Liver (tissue), 9 donors: Measurements from ENCODE around the gene OGG1. TPM values are rescaled to one million over a fixed set of nuclear protein-coding genes. Genes with fewer than 3 reads are reported as not detected.

Experiments
- DNase-seq: peaks from one replicate; pipeline ENCODE4 v3.0.0-alpha.2; 2017; ENCODE audit warnings: low spot score
- H3K27ac ChIP-seq, 2 donors: one replicate each; pipeline ENCODE4 v1.7.0; 2013; ENCODE audit warnings: inconsistent platforms in 2 of 2, low read length in 2 of 2, control low read depth in 1 of 2, low read depth in 1 of 2, mild to moderate bottlenecking in 1 of 2
- H3K27me3 ChIP-seq, 4 donors: one replicate each; pipeline versions ENCODE4 v1.6.1 to v1.7.0; 2013; ENCODE audit warnings: low read length in 3 of 4, inconsistent platforms in 1 of 4, mild to moderate bottlenecking in 1 of 4, moderate library complexity in 1 of 4; ENCODE audit not compliant: control insufficient read depth in 4 of 4, insufficient read depth in 4 of 4
- H3K36me3 ChIP-seq, 4 donors: one replicate each; pipeline versions ENCODE4 v1.6.1 to v1.7.0; 2013; ENCODE audit warnings: low read length in 3 of 4, mild to moderate bottlenecking in 3 of 4, low read depth in 1 of 4, moderate library complexity in 1 of 4; ENCODE audit not compliant: control insufficient read depth in 4 of 4, insufficient read depth in 3 of 4
- H3K4me1 ChIP-seq, 4 donors: one replicate each; pipeline versions ENCODE4 v1.6.1 to v1.7.0; 2013; ENCODE audit warnings: low read length in 3 of 4, mild to moderate bottlenecking in 3 of 4, moderate library complexity in 1 of 4; ENCODE audit not compliant: control insufficient read depth in 4 of 4, insufficient read depth in 4 of 4
- H3K4me3 ChIP-seq, 3 donors: one replicate each; pipeline versions ENCODE4 v1.6.1 to v1.7.0; 2013; ENCODE audit warnings: low read length in 3 of 3, control low read depth in 1 of 3, low read depth in 1 of 3, mild to moderate bottlenecking in 1 of 3
- H3K9ac ChIP-seq, 2 donors: one replicate each; pipeline ENCODE4 v1.7.0; 2013; ENCODE audit warnings: low read length in 2 of 2, mild to moderate bottlenecking in 2 of 2, moderate library complexity in 2 of 2, control low read depth in 1 of 2, low read depth in 1 of 2
- H3K9me3 ChIP-seq, 4 donors: one replicate each; pipeline versions ENCODE4 v1.6.1 to v1.7.0; 2013; ENCODE audit warnings: low read length in 3 of 4; ENCODE audit not compliant: control insufficient read depth in 4 of 4
- EGR1 ChIP-seq, 2 donors: IDR thresholded peaks; 2 replicates each; pipeline ENCODE4 v1.6.1; 2016 to 2018; ENCODE audit warnings: antibody characterized with exemption in 2 of 2, low read depth in 2 of 2
- FOXA1 ChIP-seq: IDR thresholded peaks from 2 replicates; pipeline ENCODE4 v1.6.1; 2016; ENCODE audit warnings: antibody characterized with exemption
- FOXA2 ChIP-seq: IDR thresholded peaks from 2 replicates; pipeline ENCODE4 v1.6.1; 2016; ENCODE audit warnings: antibody characterized with exemption
- GABPA ChIP-seq, 2 donors: IDR thresholded peaks in 1 of 2; conservative IDR thresholded peaks in 1 of 2; 2 replicates each; pipeline ENCODE4 v1.6.1; 2016; ENCODE audit warnings: antibody characterized with exemption in 2 of 2, mild to moderate bottlenecking in 1 of 2, moderate library complexity in 1 of 2
- HNF4A ChIP-seq, 2 donors: conservative IDR thresholded peaks; 2 replicates each; pipeline ENCODE4 v1.6.1; 2016; ENCODE audit warnings: antibody characterized with exemption in 2 of 2, mild to moderate bottlenecking in 2 of 2
- JUND ChIP-seq, 2 donors: IDR thresholded peaks; 2 replicates each; pipeline ENCODE4 v1.6.1; 2016; ENCODE audit warnings: antibody characterized with exemption in 2 of 2
- NR2F2 ChIP-seq: IDR thresholded peaks from 2 replicates; pipeline ENCODE4 v1.6.1; 2016; ENCODE audit warnings: antibody characterized with exemption
- RAD21 ChIP-seq, 2 donors: IDR thresholded peaks; 2 replicates each; pipeline ENCODE4 v1.6.1; 2016; ENCODE audit warnings: antibody characterized with exemption in 2 of 2, mild to moderate bottlenecking in 2 of 2
- RXRA ChIP-seq, 2 donors: IDR thresholded peaks; 2 replicates each; pipeline ENCODE4 v1.6.1; 2017 to 2018; ENCODE audit warnings: antibody characterized with exemption in 2 of 2, mild to moderate bottlenecking in 1 of 2
- SP1 ChIP-seq: IDR thresholded peaks from 2 replicates; pipeline ENCODE4 v1.6.1; 2018; ENCODE audit warnings: antibody characterized with exemption, mild to moderate bottlenecking
- TAF1 ChIP-seq: conservative IDR thresholded peaks from 2 replicates; pipeline ENCODE4 v1.6.1; 2016; ENCODE audit warnings: antibody characterized with exemption, mild to moderate bottlenecking
- YY1 ChIP-seq: IDR thresholded peaks from 2 replicates; pipeline ENCODE4 v1.6.1; 2016; ENCODE audit warnings: antibody characterized with exemption, mild to moderate bottlenecking
- WGBS: extraction: QIAGEN DNeasy Blood & Tissue Kit; methylation state at CpG from one replicate; pipeline ENCODE4 v1.1.7; 2013; 5-methylcytosine and 5-hydroxymethylcytosine counted together
- polyA plus RNA-seq, 2 donors: library from polyadenylated mRNA; stranded (reverse) in 1 of 2; unstranded in 1 of 2; fragments of 200-250 nt in 1 of 2; fragments of >200 nt in 1 of 2; fragmentation: Nextera tagmentation in 1 of 2; extraction: Ambion mirVana in 1 of 2; gene quantifications; one replicate each; pipeline versions ENCODE4 v1.2.1 to v1.2.3, GENCODE V29; 2013 to 2015
- total RNA-seq, 2 donors: library from RNA; depleted of rRNA; stranded (reverse); fragments of >200 nt; gene quantifications; one replicate each; pipeline ENCODE4 v1.2.3, GENCODE V29; 2014
- TF ChIP-seq, protein P1 (sequence below): IDR thresholded peaks from 2 replicates; pipeline ENCODE4 v1.6.1; 2016; ENCODE audit warnings: antibody characterized with exemption, mild to moderate bottlenecking
- TF ChIP-seq, protein P2 (sequence below): IDR thresholded peaks from 2 replicates; pipeline ENCODE4 v1.6.1; 2016; ENCODE audit warnings: antibody characterized with exemption
- TF ChIP-seq, protein P3 (sequence below): fragments of 150-350 bp; IDR thresholded peaks from 2 replicates; pipeline ENCODE4 v1.5.1; 2017; ENCODE audit warnings: improper control_type of control experiment, low read depth, low read length; ENCODE audit not compliant: missing input control
- TF ChIP-seq, protein P4 (sequence below): IDR thresholded peaks from 2 replicates; pipeline ENCODE4 v1.6.1; 2016; ENCODE audit warnings: antibody characterized with exemption
- TF ChIP-seq, protein P5 (sequence below): IDR thresholded peaks from 2 replicates; pipeline ENCODE4 v1.6.1; 2016; ENCODE audit warnings: antibody characterized with exemption
- donor health status: healthy.
- donor health status: healthy.
- donor health status: healthy.
- donor health status: healthy.
- donor health status: healthy.

OGG1 gene
- total and polyA plus RNA-seq, 4 donors: 8.9 to 19.8 (median 10.0) TPM

DNA sequence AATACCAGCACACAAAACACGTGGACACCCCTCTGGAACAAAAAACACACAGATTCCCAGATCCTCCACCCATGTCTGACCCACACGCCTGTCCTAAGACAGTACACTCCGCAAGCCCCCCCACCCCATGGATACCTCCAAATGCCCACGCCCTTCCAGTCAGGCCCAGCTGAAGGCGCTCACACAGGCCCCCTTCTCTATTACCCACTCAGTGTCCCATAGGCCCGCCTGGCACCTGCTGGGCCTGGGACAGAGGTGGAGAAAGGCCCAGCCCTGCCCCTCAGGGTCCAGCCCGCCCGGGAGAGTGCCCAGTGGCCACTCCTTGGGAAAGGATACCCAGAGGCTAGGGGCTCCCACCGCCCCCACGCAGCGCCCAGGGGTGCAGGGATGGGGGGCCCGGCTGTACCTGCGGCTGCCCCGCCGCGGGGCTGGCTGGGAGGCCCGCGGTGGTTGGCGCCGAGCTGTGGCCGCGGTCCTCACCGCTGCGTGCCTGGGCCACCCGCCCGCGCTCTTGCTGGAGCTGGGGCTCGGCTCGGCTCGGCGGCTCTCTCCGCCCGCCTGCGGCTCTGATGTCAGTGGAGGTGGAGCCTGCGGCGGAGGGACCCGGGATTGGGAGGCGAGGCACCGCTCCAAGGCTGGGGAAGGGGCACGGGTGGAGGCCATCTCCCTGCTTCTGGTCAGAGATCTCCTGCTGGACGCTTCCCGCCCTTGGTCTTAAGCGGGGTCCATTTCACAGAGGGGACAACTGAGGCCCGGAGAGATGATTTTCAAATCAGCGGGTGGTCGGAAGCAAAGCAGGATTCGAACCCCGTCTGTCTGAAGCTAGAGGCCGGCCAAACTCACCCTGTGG is 19.9 kb downstream of the OGG1 start, which contains the start of gene CAMK1:
Gene CAMK1 (minus strand): TSS at position 522 of the 850 bp plus-strand sequence. CDS start 2,198 bp downstream, outside the sequence.
- Histone ChIP-seq H3K9me3 (no peaks in the 10 kb centered on the region), H3K4me1 (peaks cover 8 to 28% (median 22%) of the 10 kb centered on the region in 4 donors), H3K9ac (peak within 1 kb of the TSS; percentile 59 to 74), H3K4me3 (peak within 1 kb of the TSS; percentile 50 to 70 (median 68)), H3K36me3 (peaks cover 0 to 8% (median 4%) of the 10 kb centered on the region in 4 donors), H3K27ac (peak within 1 kb of the TSS; percentile 88 to 93), H3K27me3 (no peaks in the 10 kb centered on the region)
- TF ChIP-seq YY1 (peak; percentile 37), HNF4A (conservative IDR thresholded peaks at IDR 0.05) (no peak), RAD21 (IDR thresholded peaks at IDR 0.05) (peak in 1 of 2 donors; percentile 32)
- TF ChIP-seq, protein P1, sequence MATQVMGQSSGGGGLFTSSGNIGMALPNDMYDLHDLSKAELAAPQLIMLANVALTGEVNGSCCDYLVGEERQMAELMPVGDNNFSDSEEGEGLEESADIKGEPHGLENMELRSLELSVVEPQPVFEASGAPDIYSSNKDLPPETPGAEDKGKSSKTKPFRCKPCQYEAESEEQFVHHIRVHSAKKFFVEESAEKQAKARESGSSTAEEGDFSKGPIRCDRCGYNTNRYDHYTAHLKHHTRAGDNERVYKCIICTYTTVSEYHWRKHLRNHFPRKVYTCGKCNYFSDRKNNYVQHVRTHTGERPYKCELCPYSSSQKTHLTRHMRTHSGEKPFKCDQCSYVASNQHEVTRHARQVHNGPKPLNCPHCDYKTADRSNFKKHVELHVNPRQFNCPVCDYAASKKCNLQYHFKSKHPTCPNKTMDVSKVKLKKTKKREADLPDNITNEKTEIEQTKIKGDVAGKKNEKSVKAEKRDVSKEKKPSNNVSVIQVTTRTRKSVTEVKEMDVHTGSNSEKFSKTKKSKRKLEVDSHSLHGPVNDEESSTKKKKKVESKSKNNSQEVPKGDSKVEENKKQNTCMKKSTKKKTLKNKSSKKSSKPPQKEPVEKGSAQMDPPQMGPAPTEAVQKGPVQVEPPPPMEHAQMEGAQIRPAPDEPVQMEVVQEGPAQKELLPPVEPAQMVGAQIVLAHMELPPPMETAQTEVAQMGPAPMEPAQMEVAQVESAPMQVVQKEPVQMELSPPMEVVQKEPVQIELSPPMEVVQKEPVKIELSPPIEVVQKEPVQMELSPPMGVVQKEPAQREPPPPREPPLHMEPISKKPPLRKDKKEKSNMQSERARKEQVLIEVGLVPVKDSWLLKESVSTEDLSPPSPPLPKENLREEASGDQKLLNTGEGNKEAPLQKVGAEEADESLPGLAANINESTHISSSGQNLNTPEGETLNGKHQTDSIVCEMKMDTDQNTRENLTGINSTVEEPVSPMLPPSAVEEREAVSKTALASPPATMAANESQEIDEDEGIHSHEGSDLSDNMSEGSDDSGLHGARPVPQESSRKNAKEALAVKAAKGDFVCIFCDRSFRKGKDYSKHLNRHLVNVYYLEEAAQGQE: peak; percentile 8
- TF ChIP-seq, protein P2, sequence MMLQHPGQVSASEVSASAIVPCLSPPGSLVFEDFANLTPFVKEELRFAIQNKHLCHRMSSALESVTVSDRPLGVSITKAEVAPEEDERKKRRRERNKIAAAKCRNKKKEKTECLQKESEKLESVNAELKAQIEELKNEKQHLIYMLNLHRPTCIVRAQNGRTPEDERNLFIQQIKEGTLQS: no peak
- WGBS: 4% methylated on average over 49 of the region's 49 CpGs
- DNase-seq: peak; percentile 70

DNA sequence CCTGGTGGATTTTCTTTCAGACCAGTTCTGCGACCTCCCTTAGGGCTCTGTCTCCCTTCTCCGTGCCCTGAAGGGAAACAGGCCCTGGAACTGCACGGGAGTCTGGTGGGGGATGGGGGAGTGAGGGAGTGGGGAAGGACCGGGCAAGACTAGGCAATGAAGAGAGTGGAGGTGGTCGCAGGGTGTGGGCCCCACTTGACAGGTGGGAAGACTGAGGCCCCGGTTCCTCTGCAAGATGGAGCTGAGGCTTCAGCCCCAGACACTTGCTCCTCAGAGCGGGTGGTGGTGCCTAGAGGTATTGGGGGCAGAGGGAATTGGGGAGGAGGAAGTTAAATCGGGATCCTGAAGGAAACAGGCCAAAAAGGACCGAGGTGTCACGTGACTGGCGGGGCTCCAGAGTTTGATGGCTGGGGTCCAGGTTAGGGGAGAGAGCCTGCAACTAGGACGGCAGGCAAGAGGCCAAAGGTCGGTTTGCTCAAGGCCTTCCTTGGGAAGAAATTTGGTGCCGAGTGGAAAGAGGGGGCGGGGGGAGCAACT is 20.6 kb downstream of the OGG1 start:
- H3K9ac ChIP-seq: peak overlapping the region; percentile 59 to 74
- H3K36me3 ChIP-seq: peaks cover 0 to 6% (median 4%) of the 10 kb centered on the region in 4 donors
- H3K27me3 ChIP-seq: no peaks in the 10 kb centered on the region
- H3K4me3 ChIP-seq: peak overlapping the region; percentile 50 to 70 (median 68)
- WGBS: 7% methylated on average over 15 of the region's 15 CpGs
- peak overlapping the region; percentile 88 to 93 for H3K27ac ChIP-seq
- peaks cover 8 to 28% (median 22%) of the 10 kb centered on the region in 4 donors for H3K4me1 ChIP-seq
- H3K9me3 ChIP-seq: no peaks in the 10 kb centered on the region
- peak; percentile 83 for DNase-seq
- TF ChIP-seq JUND (IDR thresholded peaks at IDR 0.05): peak in 1 of 2 donors; percentile 46
- TF ChIP-seq, protein P3, sequence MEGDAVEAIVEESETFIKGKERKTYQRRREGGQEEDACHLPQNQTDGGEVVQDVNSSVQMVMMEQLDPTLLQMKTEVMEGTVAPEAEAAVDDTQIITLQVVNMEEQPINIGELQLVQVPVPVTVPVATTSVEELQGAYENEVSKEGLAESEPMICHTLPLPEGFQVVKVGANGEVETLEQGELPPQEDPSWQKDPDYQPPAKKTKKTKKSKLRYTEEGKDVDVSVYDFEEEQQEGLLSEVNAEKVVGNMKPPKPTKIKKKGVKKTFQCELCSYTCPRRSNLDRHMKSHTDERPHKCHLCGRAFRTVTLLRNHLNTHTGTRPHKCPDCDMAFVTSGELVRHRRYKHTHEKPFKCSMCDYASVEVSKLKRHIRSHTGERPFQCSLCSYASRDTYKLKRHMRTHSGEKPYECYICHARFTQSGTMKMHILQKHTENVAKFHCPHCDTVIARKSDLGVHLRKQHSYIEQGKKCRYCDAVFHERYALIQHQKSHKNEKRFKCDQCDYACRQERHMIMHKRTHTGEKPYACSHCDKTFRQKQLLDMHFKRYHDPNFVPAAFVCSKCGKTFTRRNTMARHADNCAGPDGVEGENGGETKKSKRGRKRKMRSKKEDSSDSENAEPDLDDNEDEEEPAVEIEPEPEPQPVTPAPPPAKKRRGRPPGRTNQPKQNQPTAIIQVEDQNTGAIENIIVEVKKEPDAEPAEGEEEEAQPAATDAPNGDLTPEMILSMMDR: no peak
- TF ChIP-seq RAD21 (IDR thresholded peaks at IDR 0.05): peak in 1 of 2 donors; percentile 44
- peak; percentile 91 for TF ChIP-seq HNF4A (conservative IDR thresholded peaks at IDR 0.05)
- peak; percentile 95 for TF ChIP-seq NR2F2
- TF ChIP-seq YY1: no peak
- TF ChIP-seq RXRA (IDR thresholded peaks at IDR 0.05): peak; percentile 41 to 69
- TF ChIP-seq, protein P1: peak; percentile 28
- TF ChIP-seq, protein P2: peak; percentile 39
- peak; percentile 89 for TF ChIP-seq SP1
- TF ChIP-seq, protein P4, sequence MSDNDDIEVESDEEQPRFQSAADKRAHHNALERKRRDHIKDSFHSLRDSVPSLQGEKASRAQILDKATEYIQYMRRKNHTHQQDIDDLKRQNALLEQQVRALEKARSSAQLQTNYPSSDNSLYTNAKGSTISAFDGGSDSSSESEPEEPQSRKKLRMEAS: peak; percentile 48
- TF ChIP-seq FOXA2: peak; percentile 28
- TF ChIP-seq GABPA (IDR thresholded peaks at IDR 0.05 in 1 of 2, conservative IDR thresholded peaks at IDR 0.05 in 1 of 2): peak in 1 of 2 donors; percentile 55
- TF ChIP-seq TAF1: no peak
- TF ChIP-seq, protein P5, sequence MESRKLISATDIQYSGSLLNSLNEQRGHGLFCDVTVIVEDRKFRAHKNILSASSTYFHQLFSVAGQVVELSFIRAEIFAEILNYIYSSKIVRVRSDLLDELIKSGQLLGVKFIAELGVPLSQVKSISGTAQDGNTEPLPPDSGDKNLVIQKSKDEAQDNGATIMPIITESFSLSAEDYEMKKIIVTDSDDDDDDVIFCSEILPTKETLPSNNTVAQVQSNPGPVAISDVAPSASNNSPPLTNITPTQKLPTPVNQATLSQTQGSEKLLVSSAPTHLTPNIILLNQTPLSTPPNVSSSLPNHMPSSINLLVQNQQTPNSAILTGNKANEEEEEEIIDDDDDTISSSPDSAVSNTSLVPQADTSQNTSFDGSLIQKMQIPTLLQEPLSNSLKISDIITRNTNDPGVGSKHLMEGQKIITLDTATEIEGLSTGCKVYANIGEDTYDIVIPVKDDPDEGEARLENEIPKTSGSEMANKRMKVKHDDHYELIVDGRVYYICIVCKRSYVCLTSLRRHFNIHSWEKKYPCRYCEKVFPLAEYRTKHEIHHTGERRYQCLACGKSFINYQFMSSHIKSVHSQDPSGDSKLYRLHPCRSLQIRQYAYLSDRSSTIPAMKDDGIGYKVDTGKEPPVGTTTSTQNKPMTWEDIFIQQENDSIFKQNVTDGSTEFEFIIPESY: peak; percentile 40
- TF ChIP-seq EGR1 (IDR thresholded peaks at IDR 0.05; ENCODE audit: low read depth in 2 of 2): peak; percentile 65 to 74
- no peak for TF ChIP-seq FOXA1
